GM12873 (cell line): Measurements from ENCODE around the gene RADIL.

Experiments used
- CTCF ChIP-seq: IDR thresholded peaks from 2 replicates; pipeline ENCODE4 v1.5.1; 2012; ENCODE audit warnings: low read depth, mild to moderate bottlenecking, moderate library complexity, low read length, control low read depth; ENCODE audit not compliant: insufficient read depth; ENCODE audit errors: missing control alignments

RADIL gene

DNA sequence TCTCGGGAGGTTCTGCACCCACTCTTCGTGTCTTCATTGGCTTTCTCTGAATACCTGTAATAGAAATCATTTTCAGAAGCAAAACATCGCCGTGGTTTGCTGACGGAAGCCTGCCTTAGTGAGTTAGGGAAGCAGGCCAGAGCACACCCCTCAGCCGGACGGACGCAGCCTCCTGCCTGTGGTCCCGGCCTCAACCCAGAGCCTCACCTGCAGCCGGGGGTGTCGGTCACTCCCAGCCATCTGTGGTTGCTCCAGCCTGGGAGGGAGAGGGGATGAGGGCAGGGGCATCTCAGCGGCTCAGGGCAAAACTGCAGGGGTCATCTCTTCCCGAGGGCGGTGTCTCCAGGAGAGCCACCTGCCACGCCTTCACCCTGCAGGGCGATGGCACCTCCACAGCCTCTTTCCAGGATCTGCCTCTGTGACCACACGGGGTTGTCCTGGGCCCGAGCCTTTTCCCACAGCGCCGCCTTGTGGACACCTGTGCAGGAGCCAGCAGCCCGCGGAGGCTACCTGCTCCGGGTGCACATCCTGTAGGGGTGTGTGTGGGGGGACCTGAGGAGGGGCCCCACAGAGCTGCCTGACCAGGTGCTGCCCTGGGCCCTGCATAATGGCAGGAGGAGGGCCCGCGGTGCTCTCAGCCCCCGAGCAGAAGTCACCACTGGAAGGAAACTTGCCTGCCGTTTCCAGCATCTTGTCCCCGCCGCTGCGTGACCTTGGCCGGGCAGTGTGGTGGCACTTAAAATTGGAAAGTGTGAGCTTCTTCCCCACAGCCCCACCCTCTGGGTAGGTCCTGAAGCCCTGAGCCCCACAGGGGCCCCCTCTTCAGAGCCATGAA, 129.7 kb downstream of the RADIL start:
- TF ChIP-seq CTCF, result peak; percentile 94

DNA sequence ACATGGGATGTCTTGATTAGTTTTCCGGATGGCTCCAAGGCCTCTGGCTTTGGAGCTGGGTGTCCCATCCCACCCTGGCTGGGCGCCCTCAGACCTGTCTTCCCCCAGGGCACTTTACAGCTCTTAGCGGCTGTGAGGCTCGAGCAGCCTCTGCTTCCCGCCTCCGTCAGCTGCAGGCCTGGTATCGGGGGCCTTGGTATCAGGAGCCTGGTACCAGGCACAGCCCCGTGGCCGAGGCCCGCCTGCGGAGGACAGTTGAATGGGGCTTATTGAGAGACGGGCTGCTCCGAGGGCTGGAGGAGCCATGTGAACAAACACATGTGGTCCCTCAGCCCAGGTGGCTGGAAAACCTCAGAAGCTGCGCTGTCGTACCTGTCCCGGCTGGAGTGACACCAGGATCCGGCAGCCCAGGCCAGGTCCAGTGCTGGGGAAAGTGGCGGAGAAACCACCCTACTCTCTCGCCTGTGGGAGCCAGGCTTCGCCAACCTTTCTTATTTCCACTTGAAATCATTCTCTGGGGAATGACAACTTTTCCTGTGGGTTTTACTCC, 132.0 kb downstream of the RADIL start:
- no peak for TF ChIP-seq CTCF

DNA sequence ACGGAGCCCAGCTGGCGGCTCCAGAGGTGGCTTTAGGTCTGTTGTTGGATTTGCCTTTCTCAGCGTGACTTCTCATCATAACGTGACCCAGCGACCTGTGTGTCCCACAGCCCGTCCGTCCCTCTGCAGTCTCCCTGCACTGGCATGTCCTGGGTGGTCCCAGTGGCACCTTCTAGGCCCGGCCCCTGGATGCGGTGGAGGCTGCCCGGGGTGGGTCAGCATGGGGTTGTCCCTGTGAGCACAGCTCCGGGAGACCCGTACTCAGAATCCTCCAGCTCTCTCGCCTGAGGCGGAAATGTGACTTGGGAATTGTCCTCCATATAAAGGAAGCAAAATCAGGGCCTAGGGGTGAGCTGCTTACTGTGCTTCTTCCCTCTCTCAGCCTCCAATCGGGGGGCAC, 133.7 kb downstream of the RADIL start:
- no peak for TF ChIP-seq CTCF

DNA sequence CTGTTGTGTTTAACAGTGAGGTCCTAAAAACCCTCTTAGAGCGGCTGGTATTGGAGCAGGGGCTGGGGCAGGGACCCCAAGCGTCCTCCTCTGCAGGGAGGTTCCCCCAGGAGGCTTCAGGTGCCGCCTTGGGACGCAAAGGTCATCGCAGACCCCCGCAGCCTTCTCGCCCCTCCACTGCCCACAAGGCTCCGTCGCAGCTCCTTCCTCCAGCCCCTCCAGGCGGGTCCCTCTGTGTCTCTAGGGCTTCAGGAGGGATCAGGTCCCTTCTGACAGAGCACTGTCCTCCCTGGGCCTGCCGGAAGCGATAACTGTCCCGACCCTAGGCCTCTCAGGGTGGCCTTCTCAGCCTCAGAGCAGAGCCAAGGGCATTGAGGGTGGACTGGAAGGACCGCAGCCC, 134.2 kb downstream of the RADIL start:
- TF ChIP-seq CTCF, result no peak
